ENCODE data around the gene AFAP1L1. TPM values are rescaled to one million over a fixed set of nuclear protein-coding genes. Genes with fewer than 3 reads are reported as not detected.

AFAP1L1 gene
- total and polyA plus RNA-seq, 4 donors: 2.1 to 11.6 (median 4.0) TPM

DNA sequence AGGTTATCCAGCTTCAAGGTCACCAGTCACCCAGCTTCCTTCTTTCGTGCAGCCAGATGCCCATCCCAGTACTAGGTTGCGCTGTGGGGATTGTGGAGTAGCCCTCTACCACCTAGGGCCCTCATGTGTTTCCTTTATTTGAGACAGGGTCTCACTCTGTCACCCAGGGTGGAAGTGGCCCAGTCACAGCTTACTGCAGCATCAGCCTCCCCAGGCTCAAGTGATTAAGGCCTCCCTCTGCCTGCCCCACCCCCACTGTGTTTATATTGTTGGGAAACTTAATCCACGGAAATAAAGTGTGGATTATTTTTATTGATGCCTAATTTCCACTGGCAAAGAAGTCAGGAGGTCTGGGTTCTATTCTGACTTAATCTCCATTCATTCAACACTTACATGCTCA is 103.1 kb downstream of the AFAP1L1 start:
- Histone ChIP-seq H3K27ac (ENCODE audit: low read depth in 1 of 2, low read length in 2 of 2) (no peak overlapping the region), H3K9ac (ENCODE audit: low read depth in 1 of 2, low read length in 2 of 2) (no peak overlapping the region), H3K4me1 (ENCODE audit: control insufficient read depth in 4 of 4, insufficient read depth in 4 of 4, low read length in 3 of 4) (no peaks in the 10 kb centered on the region), H3K36me3 (ENCODE audit: control insufficient read depth in 4 of 4, insufficient read depth in 3 of 4, low read depth in 1 of 4, low read length in 3 of 4) (no peaks in the 10 kb centered on the region), H3K9me3 (ENCODE audit: control insufficient read depth in 4 of 4, low read length in 3 of 4) (no peaks in the 10 kb centered on the region), H3K27me3 (ENCODE audit: control insufficient read depth in 4 of 4, insufficient read depth in 4 of 4, low read length in 3 of 4) (no peaks in the 10 kb centered on the region), H3K4me3 (ENCODE audit: low read depth in 1 of 3, low read length in 3 of 3) (no peak overlapping the region)
- TF ChIP-seq, protein P1, sequence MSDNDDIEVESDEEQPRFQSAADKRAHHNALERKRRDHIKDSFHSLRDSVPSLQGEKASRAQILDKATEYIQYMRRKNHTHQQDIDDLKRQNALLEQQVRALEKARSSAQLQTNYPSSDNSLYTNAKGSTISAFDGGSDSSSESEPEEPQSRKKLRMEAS (IDR thresholded peaks at IDR 0.05): no peak
- TF ChIP-seq, protein P2, sequence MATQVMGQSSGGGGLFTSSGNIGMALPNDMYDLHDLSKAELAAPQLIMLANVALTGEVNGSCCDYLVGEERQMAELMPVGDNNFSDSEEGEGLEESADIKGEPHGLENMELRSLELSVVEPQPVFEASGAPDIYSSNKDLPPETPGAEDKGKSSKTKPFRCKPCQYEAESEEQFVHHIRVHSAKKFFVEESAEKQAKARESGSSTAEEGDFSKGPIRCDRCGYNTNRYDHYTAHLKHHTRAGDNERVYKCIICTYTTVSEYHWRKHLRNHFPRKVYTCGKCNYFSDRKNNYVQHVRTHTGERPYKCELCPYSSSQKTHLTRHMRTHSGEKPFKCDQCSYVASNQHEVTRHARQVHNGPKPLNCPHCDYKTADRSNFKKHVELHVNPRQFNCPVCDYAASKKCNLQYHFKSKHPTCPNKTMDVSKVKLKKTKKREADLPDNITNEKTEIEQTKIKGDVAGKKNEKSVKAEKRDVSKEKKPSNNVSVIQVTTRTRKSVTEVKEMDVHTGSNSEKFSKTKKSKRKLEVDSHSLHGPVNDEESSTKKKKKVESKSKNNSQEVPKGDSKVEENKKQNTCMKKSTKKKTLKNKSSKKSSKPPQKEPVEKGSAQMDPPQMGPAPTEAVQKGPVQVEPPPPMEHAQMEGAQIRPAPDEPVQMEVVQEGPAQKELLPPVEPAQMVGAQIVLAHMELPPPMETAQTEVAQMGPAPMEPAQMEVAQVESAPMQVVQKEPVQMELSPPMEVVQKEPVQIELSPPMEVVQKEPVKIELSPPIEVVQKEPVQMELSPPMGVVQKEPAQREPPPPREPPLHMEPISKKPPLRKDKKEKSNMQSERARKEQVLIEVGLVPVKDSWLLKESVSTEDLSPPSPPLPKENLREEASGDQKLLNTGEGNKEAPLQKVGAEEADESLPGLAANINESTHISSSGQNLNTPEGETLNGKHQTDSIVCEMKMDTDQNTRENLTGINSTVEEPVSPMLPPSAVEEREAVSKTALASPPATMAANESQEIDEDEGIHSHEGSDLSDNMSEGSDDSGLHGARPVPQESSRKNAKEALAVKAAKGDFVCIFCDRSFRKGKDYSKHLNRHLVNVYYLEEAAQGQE (IDR thresholded peaks at IDR 0.05): no peak
- no peak for TF ChIP-seq TAF1 (conservative IDR thresholded peaks at IDR 0.05)
- TF ChIP-seq GABPA (IDR thresholded peaks at IDR 0.05 in 1 of 2, conservative IDR thresholded peaks at IDR 0.05 in 1 of 2): no peak
- TF ChIP-seq HNF4A (conservative IDR thresholded peaks at IDR 0.05): no peak
- no peak for TF ChIP-seq FOXA2 (IDR thresholded peaks at IDR 0.05)
- WGBS: 76% methylated on average over 3 of the region's 3 CpGs
- no peak for DNase-seq (ENCODE audit: low spot score)

DNA sequence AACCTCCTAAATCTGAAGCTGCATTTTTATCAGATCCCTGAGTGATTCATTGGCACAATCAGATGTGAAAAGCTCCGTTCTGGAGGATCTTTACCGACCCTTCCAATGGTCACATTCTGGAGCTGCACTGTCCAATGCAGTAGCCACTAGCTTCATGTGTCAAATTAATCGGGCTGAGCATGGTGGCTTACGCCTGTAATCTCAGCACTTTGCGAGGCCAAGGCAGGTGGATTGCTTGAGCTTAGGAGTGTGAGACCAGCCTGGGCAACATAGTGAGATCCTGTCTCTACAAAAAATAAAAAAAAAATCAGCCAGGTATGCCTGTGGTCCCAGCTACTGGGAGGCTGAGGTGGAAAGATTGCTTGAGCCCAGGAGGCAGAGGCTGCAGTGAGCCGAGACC is 103.8 kb downstream of the AFAP1L1 start:
- Histone ChIP-seq H3K4me1 (ENCODE audit: control insufficient read depth in 4 of 4, insufficient read depth in 4 of 4, low read length in 3 of 4) (no peaks in the 10 kb centered on the region), H3K4me3 (ENCODE audit: low read depth in 1 of 3, low read length in 3 of 3) (no peak overlapping the region), H3K9ac (ENCODE audit: low read depth in 1 of 2, low read length in 2 of 2) (no peak overlapping the region), H3K36me3 (ENCODE audit: control insufficient read depth in 4 of 4, insufficient read depth in 3 of 4, low read depth in 1 of 4, low read length in 3 of 4) (no peaks in the 10 kb centered on the region), H3K9me3 (ENCODE audit: control insufficient read depth in 4 of 4, low read length in 3 of 4) (no peaks in the 10 kb centered on the region), H3K27ac (ENCODE audit: low read depth in 1 of 2, low read length in 2 of 2) (no peak overlapping the region), H3K27me3 (ENCODE audit: control insufficient read depth in 4 of 4, insufficient read depth in 4 of 4, low read length in 3 of 4) (no peaks in the 10 kb centered on the region)
- WGBS: 94% methylated on average over 6 of the region's 6 CpGs
- DNase-seq (ENCODE audit: low spot score): no peak
- no peak for TF ChIP-seq HNF4G (IDR thresholded peaks at IDR 0.05)
- TF ChIP-seq NR2F2 (IDR thresholded peaks at IDR 0.05): no peak
- TF ChIP-seq JUND (IDR thresholded peaks at IDR 0.05): no peak
- TF ChIP-seq FOXA1 (IDR thresholded peaks at IDR 0.05): no peak
- TF ChIP-seq, protein P1 (IDR thresholded peaks at IDR 0.05): no peak
- TF ChIP-seq RXRA (IDR thresholded peaks at IDR 0.05): no peak
- TF ChIP-seq TAF1 (conservative IDR thresholded peaks at IDR 0.05): no peak
- no peak for TF ChIP-seq HNF4A (conservative IDR thresholded peaks at IDR 0.05)
- TF ChIP-seq RAD21 (IDR thresholded peaks at IDR 0.05): no peak
- TF ChIP-seq FOXA2 (IDR thresholded peaks at IDR 0.05): no peak
- TF ChIP-seq SP1 (IDR thresholded peaks at IDR 0.05): no peak
- TF ChIP-seq GABPA (IDR thresholded peaks at IDR 0.05 in 1 of 2, conservative IDR thresholded peaks at IDR 0.05 in 1 of 2): no peak
- no peak for TF ChIP-seq EGR1 (IDR thresholded peaks at IDR 0.05; ENCODE audit: low read depth in 2 of 2)
- TF ChIP-seq, protein P2 (IDR thresholded peaks at IDR 0.05): no peak
- TF ChIP-seq, protein P3, sequence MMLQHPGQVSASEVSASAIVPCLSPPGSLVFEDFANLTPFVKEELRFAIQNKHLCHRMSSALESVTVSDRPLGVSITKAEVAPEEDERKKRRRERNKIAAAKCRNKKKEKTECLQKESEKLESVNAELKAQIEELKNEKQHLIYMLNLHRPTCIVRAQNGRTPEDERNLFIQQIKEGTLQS (IDR thresholded peaks at IDR 0.05): no peak
- TF ChIP-seq, protein P4, sequence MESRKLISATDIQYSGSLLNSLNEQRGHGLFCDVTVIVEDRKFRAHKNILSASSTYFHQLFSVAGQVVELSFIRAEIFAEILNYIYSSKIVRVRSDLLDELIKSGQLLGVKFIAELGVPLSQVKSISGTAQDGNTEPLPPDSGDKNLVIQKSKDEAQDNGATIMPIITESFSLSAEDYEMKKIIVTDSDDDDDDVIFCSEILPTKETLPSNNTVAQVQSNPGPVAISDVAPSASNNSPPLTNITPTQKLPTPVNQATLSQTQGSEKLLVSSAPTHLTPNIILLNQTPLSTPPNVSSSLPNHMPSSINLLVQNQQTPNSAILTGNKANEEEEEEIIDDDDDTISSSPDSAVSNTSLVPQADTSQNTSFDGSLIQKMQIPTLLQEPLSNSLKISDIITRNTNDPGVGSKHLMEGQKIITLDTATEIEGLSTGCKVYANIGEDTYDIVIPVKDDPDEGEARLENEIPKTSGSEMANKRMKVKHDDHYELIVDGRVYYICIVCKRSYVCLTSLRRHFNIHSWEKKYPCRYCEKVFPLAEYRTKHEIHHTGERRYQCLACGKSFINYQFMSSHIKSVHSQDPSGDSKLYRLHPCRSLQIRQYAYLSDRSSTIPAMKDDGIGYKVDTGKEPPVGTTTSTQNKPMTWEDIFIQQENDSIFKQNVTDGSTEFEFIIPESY (IDR thresholded peaks at IDR 0.05): no peak
- TF ChIP-seq, protein P5, sequence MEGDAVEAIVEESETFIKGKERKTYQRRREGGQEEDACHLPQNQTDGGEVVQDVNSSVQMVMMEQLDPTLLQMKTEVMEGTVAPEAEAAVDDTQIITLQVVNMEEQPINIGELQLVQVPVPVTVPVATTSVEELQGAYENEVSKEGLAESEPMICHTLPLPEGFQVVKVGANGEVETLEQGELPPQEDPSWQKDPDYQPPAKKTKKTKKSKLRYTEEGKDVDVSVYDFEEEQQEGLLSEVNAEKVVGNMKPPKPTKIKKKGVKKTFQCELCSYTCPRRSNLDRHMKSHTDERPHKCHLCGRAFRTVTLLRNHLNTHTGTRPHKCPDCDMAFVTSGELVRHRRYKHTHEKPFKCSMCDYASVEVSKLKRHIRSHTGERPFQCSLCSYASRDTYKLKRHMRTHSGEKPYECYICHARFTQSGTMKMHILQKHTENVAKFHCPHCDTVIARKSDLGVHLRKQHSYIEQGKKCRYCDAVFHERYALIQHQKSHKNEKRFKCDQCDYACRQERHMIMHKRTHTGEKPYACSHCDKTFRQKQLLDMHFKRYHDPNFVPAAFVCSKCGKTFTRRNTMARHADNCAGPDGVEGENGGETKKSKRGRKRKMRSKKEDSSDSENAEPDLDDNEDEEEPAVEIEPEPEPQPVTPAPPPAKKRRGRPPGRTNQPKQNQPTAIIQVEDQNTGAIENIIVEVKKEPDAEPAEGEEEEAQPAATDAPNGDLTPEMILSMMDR (IDR thresholded peaks at IDR 0.05; ENCODE audit: low read depth, low read length, missing input control): no peak
- no peak for TF ChIP-seq YY1 (IDR thresholded peaks at IDR 0.05)

Data from liver (tissue), 9 donors.